HCT116 (cell line): Measurements from ENCODE around the gene CCSER1. TPM values are rescaled to one million over a fixed set of nuclear protein-coding genes. Genes with fewer than 3 reads are reported as not detected.

Experiments used
- ATAC-seq: fragments of 200-7000 bp; cut with Tn5 transposase; 2 replicates; pipeline ENCODE4 v1.9.1; 2020; ENCODE audit warnings: mild to moderate bottlenecking, moderate library complexity
- BruUV-seq: library from RNA; stranded (reverse); fragments of 400-500 nt; replicated peaks from 2 replicates; lab custom pipeline; 2021; lab: Mats Ljungman, UMichigan
- CTCF ChIA-PET: fragments of 300-600 bp; sonication (Branson Sonifier 250); formaldehyde crosslinking; loops from one replicate; lab custom pipeline; 2021; ENCODE audit warnings: antibody characterized with exemption; lab: Charles Lee
- POLR2A ChIA-PET: fragments of 300-600, 350-600 bp; sonication (Branson Sonifier 250); formaldehyde crosslinking; loops from one replicate; lab custom pipeline; 2021; ENCODE audit warnings: antibody characterized with exemption; lab: Charles Lee
- RAD21 ChIA-PET, 2 experiments: fragments of 300-600 bp; sonication (Branson Sonifier 250); formaldehyde crosslinking; loops; one replicate each; lab custom pipeline; 2023; ENCODE audit warnings: low total read pairs in 2 of 2; ENCODE audit not compliant: uncharacterized antibody in 2 of 2, unreplicated experiment in 2 of 2, low non-redundant PET in 1 of 2; lab: Charles Lee
- DNase-seq: peaks from one replicate; pipeline ENCODE4 v3.0.0-alpha.2; 2010; ENCODE audit warnings: low read depth, low spot score
- H2AFZ ChIP-seq: fragments of 200-600 bp; shearing (Covaris generic), sonication (generic); 2 replicates; pipeline ENCODE4 v1.6.1; 2017; ENCODE audit warnings: low read depth, mixed run types, mixed read lengths, antibody characterized with exemption, low read length; ENCODE audit not compliant: poor library complexity, severe bottlenecking
- H3K27ac ChIP-seq: 2 replicates; pipeline ENCODE4 v1.5.1; 2012; ENCODE audit warnings: low read depth, low read length
- H3K27me3 ChIP-seq: fragments of 200-600 bp; sonication (generic); 2 replicates; pipeline ENCODE4 v1.6.1; 2016; ENCODE audit warnings: mixed run types, low read length, mixed read lengths; ENCODE audit not compliant: insufficient read depth
- H3K36me3 ChIP-seq, 2 experiments: fragments of 200-500 bp in 1 of 2; fragments of 200-600 bp in 1 of 2; sonication (Bioruptor generic) in 1 of 2; sonication (generic) in 1 of 2; 2 replicates each; pipeline versions ENCODE4 v1.5.1 to v1.6.1; 2014 to 2016; ENCODE audit warnings: low read length in 2 of 2, inconsistent platforms in 1 of 2, mixed read lengths in 1 of 2, mixed run types in 1 of 2; ENCODE audit not compliant: insufficient read depth in 2 of 2, control insufficient read depth in 1 of 2
- H3K4me1 ChIP-seq, 2 experiments: fragments of 200-600 bp in 1 of 2; sonication (generic) in 1 of 2; 2 replicates each; pipeline versions ENCODE4 v1.5.1 to v1.6.1; 2012 to 2017; ENCODE audit warnings: low read length in 2 of 2, inconsistent platforms in 1 of 2, mild to moderate bottlenecking in 1 of 2, mixed read lengths in 1 of 2, mixed run types in 1 of 2, moderate library complexity in 1 of 2; ENCODE audit not compliant: insufficient read depth in 2 of 2, control insufficient read depth in 1 of 2
- H3K4me2 ChIP-seq: fragments of 200-600 bp; sonication (generic); 2 replicates; pipeline ENCODE4 v1.6.1; 2017; ENCODE audit warnings: mixed run types, low read length, mixed read lengths
- H3K4me3 ChIP-seq, 2 experiments: fragments of 200-600 bp in 1 of 2; sonication (generic) in 1 of 2; replicated peaks in 1 of 2; 2 replicates each; pipeline ENCODE4 v1.5.1; 2011 to 2016; ENCODE audit warnings: low read length in 2 of 2, control low read depth in 1 of 2, low read depth in 1 of 2, mild to moderate bottlenecking in 1 of 2, mixed read lengths in 1 of 2, mixed run types in 1 of 2
- H3K79me2 ChIP-seq: fragments of 200-600 bp; sonication (generic); 2 replicates; pipeline ENCODE4 v1.6.1; 2017; ENCODE audit warnings: mild to moderate bottlenecking, mixed run types, low read length, moderate library complexity, mixed read lengths; ENCODE audit not compliant: insufficient read depth
- H3K9ac ChIP-seq: fragments of 200-600 bp; sonication (generic); 2 replicates; pipeline ENCODE4 v1.6.1; 2016; ENCODE audit warnings: low read length, mixed read lengths
- H3K9me2 ChIP-seq: fragments of 200-600 bp; sonication (generic), shearing (Covaris generic); 2 replicates; pipeline ENCODE4 v1.6.1; 2017; ENCODE audit warnings: mixed run types, mild to moderate bottlenecking, moderate library complexity; ENCODE audit not compliant: insufficient read depth
- H3K9me3 ChIP-seq, 2 experiments: fragments of 200-500 bp in 1 of 2; fragments of 200-600 bp in 1 of 2; sonication (Bioruptor generic) in 1 of 2; sonication (generic) in 1 of 2; 2 replicates each; pipeline ENCODE4 v1.6.1; 2014 to 2017; ENCODE audit warnings: low read length in 2 of 2, mixed read lengths in 2 of 2, inconsistent platforms in 1 of 2, low read depth in 1 of 2, mild to moderate bottlenecking in 1 of 2, mixed run types in 1 of 2, moderate library complexity in 1 of 2; ENCODE audit not compliant: control insufficient read depth in 1 of 2, insufficient read depth in 1 of 2
- H4K20me1 ChIP-seq: fragments of 200-600 bp; sonication (generic), shearing (Covaris generic); 2 replicates; pipeline ENCODE4 v1.6.1; 2017; ENCODE audit warnings: mixed run types, mild to moderate bottlenecking, moderate library complexity; ENCODE audit not compliant: insufficient read depth
- CBX3 ChIP-seq: IDR thresholded peaks from 2 replicates; pipeline ENCODE4 v1.6.1; 2012; ENCODE audit warnings: low read depth
- CEBPB ChIP-seq: IDR thresholded peaks from 2 replicates; pipeline ENCODE4 v1.6.1; 2012; ENCODE audit warnings: low read depth
- EGR1 ChIP-seq: IDR thresholded peaks from 2 replicates; pipeline ENCODE4 v1.6.1; 2012; ENCODE audit warnings: low read depth
- ELF1 ChIP-seq: IDR thresholded peaks from 2 replicates; pipeline ENCODE4 v1.6.1; 2012; ENCODE audit warnings: low read depth, borderline replicate concordance
- EZH2 ChIP-seq: fragments of 200-600 bp; sonication (generic); IDR thresholded peaks from 2 replicates; pipeline ENCODE4 v1.6.1; 2017; ENCODE audit warnings: antibody characterized with exemption, mixed run types
- EZH2phosphoT487 ChIP-seq: fragments of 200-600 bp; IDR thresholded peaks from 2 replicates; pipeline ENCODE4 v1.6.1; 2018; ENCODE audit warnings: antibody characterized with exemption, borderline replicate concordance
- JUND ChIP-seq: IDR thresholded peaks from 2 replicates; pipeline ENCODE4 v1.6.1; 2012
- POLR2AphosphoS5 ChIP-seq: IDR thresholded peaks from 2 replicates; pipeline ENCODE4 v1.6.1; 2011; ENCODE audit warnings: mild to moderate bottlenecking, low read depth, low read length, moderate library complexity
- RAD21 ChIP-seq: IDR thresholded peaks from 2 replicates; pipeline ENCODE4 v1.6.1; 2012; ENCODE audit warnings: low read depth, mild to moderate bottlenecking
- SIN3A ChIP-seq: IDR thresholded peaks from 2 replicates; pipeline ENCODE4 v1.6.1; 2012; ENCODE audit warnings: low read depth
- SRF ChIP-seq: IDR thresholded peaks from 2 replicates; pipeline ENCODE4 v1.6.1; 2012; ENCODE audit warnings: low read depth
- TCF7L2 ChIP-seq: IDR thresholded peaks from 2 replicates; pipeline ENCODE4 v1.7.0; 2011; ENCODE audit warnings: borderline replicate concordance, inconsistent platforms; ENCODE audit not compliant: insufficient read depth, insufficient read length; ENCODE audit errors: extremely low read depth
- YY1 ChIP-seq: IDR thresholded peaks from 2 replicates; pipeline ENCODE4 v1.6.1; 2011; ENCODE audit warnings: low read length, low read depth, moderate library complexity, mild to moderate bottlenecking; ENCODE audit not compliant: insufficient replicate concordance; ENCODE audit errors: extremely low read depth
- intact Hi-C: fragments of 100-400 bp; cut with micrococcal nuclease; formaldehyde crosslinking; loops from 2 replicates; pipeline ENCODE4 v1.10.0; 2022
- total RNA-seq: library from RNA; stranded (reverse); gene quantifications from one replicate; pipeline ENCODE4 v1.2.1, GENCODE V29; 2021; ENCODE audit not compliant: unreplicated experiment
- TF ChIP-seq, protein P1 (sequence below): IDR thresholded peaks from 2 replicates; pipeline ENCODE4 v1.6.1; 2011; ENCODE audit warnings: mild to moderate bottlenecking, low read length, moderate library complexity; ENCODE audit not compliant: insufficient replicate concordance; ENCODE audit errors: extremely low read depth
- TF ChIP-seq, protein P2 (sequence below): IDR thresholded peaks from 2 replicates; pipeline ENCODE4 v1.6.1; 2012
- TF ChIP-seq, protein P3 (sequence below): IDR thresholded peaks from 2 replicates; pipeline ENCODE4 v1.6.1; 2012

CCSER1 gene
- total RNA-seq, 1 experiment from 2014 or later = 6.7 TPM

DNA sequence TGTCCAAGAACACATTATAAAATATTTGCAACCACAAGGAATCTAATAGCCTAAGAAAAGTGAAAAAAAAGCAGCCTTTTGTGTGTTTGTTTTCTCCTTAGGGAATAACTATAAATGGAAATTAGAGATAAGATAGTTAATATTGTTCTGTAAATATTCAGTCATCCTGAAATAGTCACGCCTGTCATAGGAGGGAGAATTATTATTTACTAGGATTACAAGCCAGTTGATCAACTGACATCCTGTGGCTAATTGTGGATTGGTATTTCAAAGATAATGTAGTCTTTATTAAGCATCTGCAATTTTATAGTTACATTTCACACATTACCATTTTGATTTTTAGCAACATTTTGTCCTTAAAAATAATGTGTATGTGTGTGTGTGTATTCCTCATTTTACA is 118.6 kb downstream of the CCSER1 start:
- POLR2A ChIA-PET = no interaction called here
- ATAC-seq = no peak
- Histone ChIP-seq H2AFZ (no peak overlapping the region), H3K9me3 (no peaks in the 10 kb centered on the region), H4K20me1 (no peaks in the 10 kb centered on the region), H3K4me2 (no peak overlapping the region), H3K79me2 (no peaks in the 10 kb centered on the region), H3K4me1 (no peaks in the 10 kb centered on the region), H3K27me3 (no peaks in the 10 kb centered on the region), H3K36me3 (no peaks in the 10 kb centered on the region), H3K9ac (no peak overlapping the region), H3K9me2 (no peaks in the 10 kb centered on the region), H3K27ac (no peak overlapping the region), H3K4me3 (no peak overlapping the region)
- CTCF ChIA-PET = no interaction called here
- intact Hi-C loops = no loop called here
- no peak for TF ChIP-seq POLR2AphosphoS5
- TF ChIP-seq ELF1 = no peak
- no peak for TF ChIP-seq YY1
- no peak for TF ChIP-seq SIN3A
- TF ChIP-seq, protein P1, sequence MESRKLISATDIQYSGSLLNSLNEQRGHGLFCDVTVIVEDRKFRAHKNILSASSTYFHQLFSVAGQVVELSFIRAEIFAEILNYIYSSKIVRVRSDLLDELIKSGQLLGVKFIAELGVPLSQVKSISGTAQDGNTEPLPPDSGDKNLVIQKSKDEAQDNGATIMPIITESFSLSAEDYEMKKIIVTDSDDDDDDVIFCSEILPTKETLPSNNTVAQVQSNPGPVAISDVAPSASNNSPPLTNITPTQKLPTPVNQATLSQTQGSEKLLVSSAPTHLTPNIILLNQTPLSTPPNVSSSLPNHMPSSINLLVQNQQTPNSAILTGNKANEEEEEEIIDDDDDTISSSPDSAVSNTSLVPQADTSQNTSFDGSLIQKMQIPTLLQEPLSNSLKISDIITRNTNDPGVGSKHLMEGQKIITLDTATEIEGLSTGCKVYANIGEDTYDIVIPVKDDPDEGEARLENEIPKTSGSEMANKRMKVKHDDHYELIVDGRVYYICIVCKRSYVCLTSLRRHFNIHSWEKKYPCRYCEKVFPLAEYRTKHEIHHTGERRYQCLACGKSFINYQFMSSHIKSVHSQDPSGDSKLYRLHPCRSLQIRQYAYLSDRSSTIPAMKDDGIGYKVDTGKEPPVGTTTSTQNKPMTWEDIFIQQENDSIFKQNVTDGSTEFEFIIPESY = no peak
- TF ChIP-seq, protein P2, sequence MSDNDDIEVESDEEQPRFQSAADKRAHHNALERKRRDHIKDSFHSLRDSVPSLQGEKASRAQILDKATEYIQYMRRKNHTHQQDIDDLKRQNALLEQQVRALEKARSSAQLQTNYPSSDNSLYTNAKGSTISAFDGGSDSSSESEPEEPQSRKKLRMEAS = no peak
- TF ChIP-seq RAD21 = no peak
- TF ChIP-seq, protein P3, sequence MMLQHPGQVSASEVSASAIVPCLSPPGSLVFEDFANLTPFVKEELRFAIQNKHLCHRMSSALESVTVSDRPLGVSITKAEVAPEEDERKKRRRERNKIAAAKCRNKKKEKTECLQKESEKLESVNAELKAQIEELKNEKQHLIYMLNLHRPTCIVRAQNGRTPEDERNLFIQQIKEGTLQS = no peak
- TF ChIP-seq TCF7L2 = no peak
- no peak for TF ChIP-seq EGR1
- no peak for TF ChIP-seq SRF
- no peak for TF ChIP-seq JUND
- no peak for TF ChIP-seq EZH2phosphoT487
- no peak for TF ChIP-seq EZH2
- TF ChIP-seq CBX3 = no peak
- no peak for TF ChIP-seq CEBPB
- BruUV-seq = no TSS peak
- no peak for DNase-seq
- RAD21 ChIA-PET = no interaction called here
